ENCODE data around the gene TAF7. TPM values are rescaled to one million over a fixed set of nuclear protein-coding genes. Genes with fewer than 3 reads are reported as not detected.

Gene TAF7
- total RNA-seq, 1 experiment from 2014 or later, result 73.2 TPM

DNA sequence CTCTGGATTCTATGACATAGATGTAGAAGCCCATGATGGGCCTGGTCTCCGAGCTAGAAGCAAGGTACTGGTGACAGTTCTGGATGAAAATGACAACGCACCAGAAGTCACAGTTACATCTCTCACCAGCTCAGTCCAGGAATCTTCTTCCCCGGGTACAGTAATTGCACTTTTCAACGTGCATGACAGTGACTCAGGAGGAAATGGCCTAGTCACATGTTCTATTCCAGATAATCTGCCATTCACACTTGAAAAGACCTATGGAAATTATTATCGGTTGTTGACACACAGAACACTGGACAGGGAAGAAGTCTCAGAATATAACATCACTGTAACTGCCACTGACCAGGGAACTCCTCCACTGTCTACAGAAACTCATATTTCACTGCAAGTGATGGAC, 35.5 kb upstream of the TAF7 start:
- DNase-seq, result no peak
- Mint-ChIP-seq H3K9me3 (ENCODE audit: low read depth, unreplicated experiment) (peaks cover 19% of the 10 kb centered on the region), H3K27me3 (ENCODE audit: unreplicated experiment) (no peaks in the 10 kb centered on the region), H3K27ac (ENCODE audit: unreplicated experiment) (no peak overlapping the region), H3K4me3 (ENCODE audit: low read depth, unreplicated experiment) (no peak overlapping the region), H3K4me1 (ENCODE audit: low read depth, unreplicated experiment) (no peaks in the 10 kb centered on the region), H3K36me3 (ENCODE audit: insufficient read depth, unreplicated experiment) (no peaks in the 10 kb centered on the region)
- no TSS peak for BruUV-seq (replicated peaks)
- TF ChIP-seq, protein P1, sequence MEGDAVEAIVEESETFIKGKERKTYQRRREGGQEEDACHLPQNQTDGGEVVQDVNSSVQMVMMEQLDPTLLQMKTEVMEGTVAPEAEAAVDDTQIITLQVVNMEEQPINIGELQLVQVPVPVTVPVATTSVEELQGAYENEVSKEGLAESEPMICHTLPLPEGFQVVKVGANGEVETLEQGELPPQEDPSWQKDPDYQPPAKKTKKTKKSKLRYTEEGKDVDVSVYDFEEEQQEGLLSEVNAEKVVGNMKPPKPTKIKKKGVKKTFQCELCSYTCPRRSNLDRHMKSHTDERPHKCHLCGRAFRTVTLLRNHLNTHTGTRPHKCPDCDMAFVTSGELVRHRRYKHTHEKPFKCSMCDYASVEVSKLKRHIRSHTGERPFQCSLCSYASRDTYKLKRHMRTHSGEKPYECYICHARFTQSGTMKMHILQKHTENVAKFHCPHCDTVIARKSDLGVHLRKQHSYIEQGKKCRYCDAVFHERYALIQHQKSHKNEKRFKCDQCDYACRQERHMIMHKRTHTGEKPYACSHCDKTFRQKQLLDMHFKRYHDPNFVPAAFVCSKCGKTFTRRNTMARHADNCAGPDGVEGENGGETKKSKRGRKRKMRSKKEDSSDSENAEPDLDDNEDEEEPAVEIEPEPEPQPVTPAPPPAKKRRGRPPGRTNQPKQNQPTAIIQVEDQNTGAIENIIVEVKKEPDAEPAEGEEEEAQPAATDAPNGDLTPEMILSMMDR (IDR thresholded peaks at IDR 0.05; ENCODE audit: unreplicated experiment), result no peak
- CTCF ChIA-PET, result no interaction called here
- intact Hi-C loops (cut with micrococcal nuclease; ENCODE audit: unreplicated experiment), result no loop called here

DNA sequence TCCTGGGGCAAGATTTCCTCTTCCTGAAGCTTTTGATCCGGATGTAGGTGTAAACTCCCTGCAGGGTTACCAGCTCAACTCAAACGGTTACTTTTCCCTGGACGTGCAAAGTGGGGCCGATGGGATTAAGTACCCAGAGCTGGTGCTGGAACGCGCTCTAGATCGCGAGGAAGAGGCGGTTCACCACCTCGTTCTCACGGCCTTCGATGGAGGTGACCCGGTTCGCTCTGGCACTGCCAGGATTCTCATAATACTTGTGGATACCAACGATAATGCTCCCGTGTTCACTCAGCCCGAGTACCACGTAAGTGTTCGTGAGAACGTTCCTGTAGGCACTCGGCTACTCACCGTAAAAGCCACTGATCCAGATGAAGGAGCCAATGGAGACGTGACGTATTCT, 35.1 kb upstream of the TAF7 start:
- Mint-ChIP-seq H3K36me3 (ENCODE audit: insufficient read depth, unreplicated experiment) (no peaks in the 10 kb centered on the region), H3K27ac (ENCODE audit: unreplicated experiment) (no peak overlapping the region), H3K4me1 (ENCODE audit: low read depth, unreplicated experiment) (no peaks in the 10 kb centered on the region), H3K27me3 (ENCODE audit: unreplicated experiment) (no peaks in the 10 kb centered on the region), H3K4me3 (ENCODE audit: low read depth, unreplicated experiment) (no peak overlapping the region), H3K9me3 (ENCODE audit: low read depth, unreplicated experiment) (peaks cover 18% of the 10 kb centered on the region)
- no peak for DNase-seq
- BruUV-seq (replicated peaks), result no TSS peak
- CTCF ChIA-PET, result interaction anchor here (0.5 kb wide), 1 partner anchor 54 kb away, joined by 3 read pairs; no protein-coding TSS in a partner anchor
- TF ChIP-seq, protein P1 (IDR thresholded peaks at IDR 0.05; ENCODE audit: unreplicated experiment), result no peak
- intact Hi-C loops (cut with micrococcal nuclease; ENCODE audit: unreplicated experiment), result no loop called here

DNA sequence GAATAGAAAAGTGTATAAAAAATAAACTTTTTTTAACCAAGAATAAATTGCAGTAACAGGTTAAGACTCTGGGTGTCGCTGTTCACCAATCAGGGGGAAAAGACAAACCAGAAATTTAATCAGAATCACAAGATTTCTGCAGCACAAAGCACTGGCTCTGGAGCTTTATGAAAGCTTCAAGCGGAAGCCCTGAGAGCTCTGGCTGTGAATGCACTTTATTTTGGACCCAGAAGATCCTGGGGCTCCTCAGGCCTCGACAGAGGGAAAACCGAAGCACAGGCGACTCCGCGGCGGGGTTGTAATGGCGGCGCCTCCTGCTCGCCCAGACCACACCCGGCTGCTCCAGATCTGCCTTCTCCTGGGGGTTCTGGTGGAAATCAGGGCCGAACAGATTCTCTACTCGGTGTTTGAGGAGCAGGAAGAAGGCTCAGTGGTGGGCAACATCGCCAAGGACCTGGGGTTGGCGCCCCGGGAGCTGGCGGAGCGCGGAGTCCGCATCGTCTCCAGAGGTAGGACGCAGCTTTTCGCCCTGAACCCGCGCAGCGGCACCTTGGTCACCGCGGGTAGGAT, 34.4 kb upstream of the TAF7 start, which contains the start of gene PCDHGA4:
PCDHGA4 (plus strand) TSS at position 122 of the 570 bp plus-strand sequence; CDS start at position 209, 87 bp downstream.
- H3K36me3 Mint-ChIP-seq (ENCODE audit: insufficient read depth, unreplicated experiment), result peaks cover 5% of the 10 kb centered on the region

DNA sequence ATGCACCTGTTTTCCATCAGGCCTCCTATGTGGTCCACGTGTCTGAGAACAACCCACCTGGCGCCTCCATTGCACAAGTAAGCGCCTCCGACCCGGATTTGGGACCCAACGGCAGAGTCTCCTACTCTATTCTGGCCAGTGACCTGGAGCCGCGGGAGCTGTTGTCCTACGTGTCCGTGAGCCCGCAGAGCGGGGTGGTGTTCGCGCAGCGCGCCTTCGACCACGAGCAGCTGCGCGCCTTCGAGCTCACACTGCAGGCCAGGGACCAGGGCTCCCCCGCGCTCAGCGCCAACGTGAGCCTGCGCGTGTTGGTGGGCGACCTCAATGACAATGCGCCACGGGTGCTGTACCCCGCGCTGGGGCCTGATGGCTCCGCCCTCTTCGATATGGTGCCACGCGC, 31.0 kb upstream of the TAF7 start:
- Mint-ChIP-seq H3K9me3 (ENCODE audit: low read depth, unreplicated experiment) (peaks cover 14% of the 10 kb centered on the region), H3K4me3 (ENCODE audit: low read depth, unreplicated experiment) (no peak overlapping the region), H3K36me3 (ENCODE audit: insufficient read depth, unreplicated experiment) (peaks cover 5% of the 10 kb centered on the region), H3K27ac (ENCODE audit: unreplicated experiment) (no peak overlapping the region), H3K4me1 (ENCODE audit: low read depth, unreplicated experiment) (no peaks in the 10 kb centered on the region), H3K27me3 (ENCODE audit: unreplicated experiment) (no peaks in the 10 kb centered on the region)
- CTCF ChIA-PET, result no interaction called here
- intact Hi-C loops (cut with micrococcal nuclease; ENCODE audit: unreplicated experiment), result no loop called here
- no TSS peak for BruUV-seq (replicated peaks)
- TF ChIP-seq, protein P1 (IDR thresholded peaks at IDR 0.05; ENCODE audit: unreplicated experiment), result no peak
- DNase-seq, result no peak

More for the DNA sequence above, 34.4 kb upstream of the TAF7 start, which contains the start of gene PCDHGA4:
- TF ChIP-seq, protein P1 (IDR thresholded peaks at IDR 0.05; ENCODE audit: unreplicated experiment), result no peak
- Mint-ChIP-seq H3K27me3 (ENCODE audit: unreplicated experiment) (no peaks in the 10 kb centered on the region), H3K4me3 (ENCODE audit: low read depth, unreplicated experiment) (no peak within 1 kb of the TSS), H3K4me1 (ENCODE audit: low read depth, unreplicated experiment) (no peaks in the 10 kb centered on the region), H3K27ac (ENCODE audit: unreplicated experiment) (no peak within 1 kb of the TSS), H3K9me3 (ENCODE audit: low read depth, unreplicated experiment) (peaks cover 19% of the 10 kb centered on the region)
- no peak for DNase-seq
- CTCF ChIA-PET, result interaction anchor here (0.5 kb wide), 1 partner anchor 53 kb away, joined by 3 read pairs; no protein-coding TSS in a partner anchor
- intact Hi-C loops (cut with micrococcal nuclease; ENCODE audit: unreplicated experiment), result no loop called here
- BruUV-seq (replicated peaks), result no TSS peak

Data from Calu3 (cell line).